NCI-H510A (cell line): ENCODE results near the gene POU6F1.

Experiments used
- DNase-seq: peaks from one replicate; lab custom pipeline; 2025; lab: John Stamatoyannopoulos, UW

Gene POU6F1

GRCh38 chr12:51160814-51161459, 56.9 kb downstream of the POU6F1 start:
- DNase-seq = no peak

GRCh38 chr12:51156245-51156765, 61.6 kb downstream of the POU6F1 start:
- no peak for DNase-seq

- DNase-seq = no peak
Measured at GRCh38 chr12:51152953-51153352, 64.9 kb downstream of the POU6F1 start.

- DNase-seq = no peak
Measured at GRCh38 chr12:51150777-51151176, 67.1 kb downstream of the POU6F1 start.

GRCh38 chr12:51147309-51147708, 70.6 kb downstream of the POU6F1 start:
- DNase-seq = no peak

GRCh38 chr12:51139292-51139844, 78.5 kb downstream of the POU6F1 start:
- DNase-seq = no peak
